Astrocyte of the cerebellum (primary cell): ENCODE data around the gene DCLK2.

Source experiments
- DNase-seq: peaks from one replicate; pipeline ENCODE4 v3.0.0-alpha.2; 2011; ENCODE audit warnings: low read depth
- H3K4me3 ChIP-seq: 2 replicates; pipeline ENCODE4 v1.5.1; 2011; ENCODE audit warnings: mild to moderate bottlenecking, low read depth, low read length, moderate library complexity
- CTCF ChIP-seq: IDR thresholded peaks from 2 replicates; pipeline ENCODE4 v1.5.1; 2012; ENCODE audit warnings: low read length, low read depth, moderate library complexity, mild to moderate bottlenecking; ENCODE audit errors: missing control alignments
- in situ Hi-C: cut with HindIII; loops from 2 replicates; pipeline ENCODE4 v1.10.0; 2017; ENCODE audit warnings: low sequenced_read_pairs

Gene DCLK2

GRCh38 chr4:150078041-150078578 is at the start of gene DCLK2:
Gene DCLK2, plus strand, starts transcription at chr4:150078445. Its CDS starts 583 bp downstream, at chr4:150079028.
- DNase-seq = peak; percentile 69
- in situ Hi-C loops = no loop called here
- peak within 1 kb of the TSS; percentile 63 for H3K4me3 ChIP-seq
- TF ChIP-seq CTCF = no peak

GRCh38 chr4:150032541-150032940 is 45.7 kb upstream of the DCLK2 start:
- in situ Hi-C loops = no loop called here
- no peak for TF ChIP-seq CTCF
- H3K4me3 ChIP-seq = no peak overlapping the region
- no peak for DNase-seq

- no peak for DNase-seq
- no peak overlapping the region for H3K4me3 ChIP-seq
- in situ Hi-C loops = no loop called here
- no peak for TF ChIP-seq CTCF
These were observed 45.2 kb upstream of the DCLK2 start for GRCh38 chr4:150033081-150033480.

GRCh38 chr4:150033901-150034300 is 44.3 kb upstream of the DCLK2 start:
- in situ Hi-C loops = no loop called here
- no peak for TF ChIP-seq CTCF
- peak; percentile 38 for DNase-seq

GRCh38 chr4:150037251-150037856 is 40.9 kb upstream of the DCLK2 start:
- no peak overlapping the region for H3K4me3 ChIP-seq
- no peak for TF ChIP-seq CTCF
- in situ Hi-C loops = no loop called here
- DNase-seq = no peak

More at GRCh38 chr4:150033901-150034300, 44.3 kb upstream of the DCLK2 start:
- H3K4me3 ChIP-seq = no peak overlapping the region

- in situ Hi-C loops = no loop called here
- no peak for TF ChIP-seq CTCF
- DNase-seq = no peak
- H3K4me3 ChIP-seq = no peak overlapping the region
These were observed 39.7 kb upstream of the DCLK2 start for GRCh38 chr4:150038335-150039076.
